DND-41 (cell line): ENCODE results near the gene POMGNT2.
"Not testable (repeated sequence)": the region's sequence is repeated elsewhere in the genome, so short reads cannot be mapped to it uniquely, and the experiment has no call there.

Experiments
- ATAC-seq: fragments of 200-7000 bp; cut with Tn5 transposase; 3 replicates; pipeline ENCODE4 v1.9.1; 2021; ENCODE audit warnings: low read depth; ENCODE audit not compliant: insufficient read depth
- DNase-seq: peaks from one replicate; pipeline ENCODE4 v3.0.0-alpha.2; 2020
- H2AFZ ChIP-seq: 2 replicates; pipeline ENCODE4 v1.6.0; 2012; ENCODE audit warnings: low read depth, low read length
- H3K27ac ChIP-seq: 2 replicates; pipeline ENCODE4 v1.5.1; 2012; ENCODE audit warnings: low read length, inconsistent platforms
- H3K27me3 ChIP-seq: fragments of 200-600 bp; sonication (generic); 2 replicates; pipeline ENCODE4 v1.6.0; 2012; ENCODE audit warnings: low read length, mild to moderate bottlenecking, inconsistent platforms; ENCODE audit not compliant: insufficient read depth, poor library complexity
- H3K36me3 ChIP-seq: 2 replicates; pipeline ENCODE4 v1.5.1; 2012; ENCODE audit warnings: low read length, inconsistent platforms; ENCODE audit not compliant: insufficient read depth
- H3K4me1 ChIP-seq: 2 replicates; pipeline ENCODE4 v1.5.1; 2012; ENCODE audit warnings: mild to moderate bottlenecking, low read length; ENCODE audit not compliant: insufficient read depth
- H3K4me2 ChIP-seq: 2 replicates; pipeline ENCODE4 v1.6.0; 2012; ENCODE audit warnings: mild to moderate bottlenecking, moderate library complexity, low read length, inconsistent platforms; ENCODE audit not compliant: insufficient read depth
- H3K4me3 ChIP-seq, 2 experiments: fragments of 200-600 bp in 1 of 2; shearing (Covaris generic) in 1 of 2; 2 replicates each; pipeline ENCODE4 v1.5.1; 2012 to 2016; ENCODE audit warnings: inconsistent platforms in 2 of 2, low read length in 2 of 2, mild to moderate bottlenecking in 2 of 2, low read depth in 1 of 2, moderate library complexity in 1 of 2
- H3K79me2 ChIP-seq: 2 replicates; pipeline ENCODE4 v1.6.0; 2012; ENCODE audit warnings: low read length, inconsistent platforms; ENCODE audit not compliant: insufficient read depth
- H3K9ac ChIP-seq: 2 replicates; pipeline ENCODE4 v1.6.0; 2012; ENCODE audit warnings: low read depth, mild to moderate bottlenecking, inconsistent platforms, low read length, moderate library complexity
- H3K9me3 ChIP-seq: 2 replicates; pipeline ENCODE4 v1.5.1; 2012; ENCODE audit warnings: low read length, moderate library complexity, mild to moderate bottlenecking, inconsistent platforms; ENCODE audit not compliant: insufficient read depth, severe bottlenecking
- H4K20me1 ChIP-seq: 2 replicates; pipeline ENCODE4 v1.6.0; 2012; ENCODE audit warnings: low read length; ENCODE audit not compliant: insufficient read depth
- EZH2 ChIP-seq: IDR thresholded peaks from 3 replicates; pipeline ENCODE4 v1.6.1; 2012; ENCODE audit warnings: borderline replicate concordance, low read depth, mild to moderate bottlenecking, moderate library complexity, low read length, inconsistent platforms; ENCODE audit not compliant: severe bottlenecking
- TF ChIP-seq, protein P1 (sequence below): IDR thresholded peaks from 2 replicates; pipeline ENCODE4 v1.5.1; 2012; ENCODE audit warnings: borderline replicate concordance, low read length, moderate library complexity, mild to moderate bottlenecking; ENCODE audit not compliant: poor library complexity, severe bottlenecking; ENCODE audit errors: extremely low read depth

Gene POMGNT2

GRCh38 chr3:43053291-43053690 lies 52.6 kb downstream of the POMGNT2 start:
- H2AFZ ChIP-seq: no peak overlapping the region
- ATAC-seq (no peak), DNase-seq (no peak)
- H3K9ac ChIP-seq: no peak overlapping the region
- no peaks in the 10 kb centered on the region for H3K36me3 ChIP-seq
- H3K27me3 ChIP-seq: no peaks in the 10 kb centered on the region
- H4K20me1 ChIP-seq: no peaks in the 10 kb centered on the region
- no peak overlapping the region for H3K27ac ChIP-seq
- H3K9me3 ChIP-seq: peaks cover 15% of the 10 kb centered on the region
- H3K4me2 ChIP-seq: no peak overlapping the region
- no peaks in the 10 kb centered on the region for H3K4me1 ChIP-seq
- no peaks in the 10 kb centered on the region for H3K79me2 ChIP-seq
- TF ChIP-seq, protein P1, sequence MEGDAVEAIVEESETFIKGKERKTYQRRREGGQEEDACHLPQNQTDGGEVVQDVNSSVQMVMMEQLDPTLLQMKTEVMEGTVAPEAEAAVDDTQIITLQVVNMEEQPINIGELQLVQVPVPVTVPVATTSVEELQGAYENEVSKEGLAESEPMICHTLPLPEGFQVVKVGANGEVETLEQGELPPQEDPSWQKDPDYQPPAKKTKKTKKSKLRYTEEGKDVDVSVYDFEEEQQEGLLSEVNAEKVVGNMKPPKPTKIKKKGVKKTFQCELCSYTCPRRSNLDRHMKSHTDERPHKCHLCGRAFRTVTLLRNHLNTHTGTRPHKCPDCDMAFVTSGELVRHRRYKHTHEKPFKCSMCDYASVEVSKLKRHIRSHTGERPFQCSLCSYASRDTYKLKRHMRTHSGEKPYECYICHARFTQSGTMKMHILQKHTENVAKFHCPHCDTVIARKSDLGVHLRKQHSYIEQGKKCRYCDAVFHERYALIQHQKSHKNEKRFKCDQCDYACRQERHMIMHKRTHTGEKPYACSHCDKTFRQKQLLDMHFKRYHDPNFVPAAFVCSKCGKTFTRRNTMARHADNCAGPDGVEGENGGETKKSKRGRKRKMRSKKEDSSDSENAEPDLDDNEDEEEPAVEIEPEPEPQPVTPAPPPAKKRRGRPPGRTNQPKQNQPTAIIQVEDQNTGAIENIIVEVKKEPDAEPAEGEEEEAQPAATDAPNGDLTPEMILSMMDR: no peak
- no peak for TF ChIP-seq EZH2
- no peak overlapping the region for H3K4me3 ChIP-seq

DNA sequence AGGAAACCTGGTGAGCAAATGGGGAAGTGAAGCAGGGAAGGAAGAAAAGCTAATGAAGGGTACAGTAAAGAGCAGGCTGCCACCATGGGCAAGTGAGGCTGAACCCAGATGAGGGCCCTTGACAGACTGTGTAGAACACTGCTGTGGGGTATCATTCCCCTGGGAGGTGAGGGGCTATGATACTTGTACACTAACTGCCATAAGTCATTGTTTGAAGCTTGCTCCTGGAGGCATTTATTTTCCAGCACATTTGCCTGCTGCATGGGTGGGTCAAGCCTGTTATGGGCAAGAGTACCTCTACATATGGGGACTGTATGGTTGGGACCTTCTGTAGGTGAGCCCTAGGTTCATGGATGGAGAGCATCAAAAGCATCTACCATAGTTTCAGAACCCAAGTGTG lies 57.4 kb downstream of the POMGNT2 start:
- Histone ChIP-seq H3K9ac (no peak overlapping the region), H3K4me1 (no peaks in the 10 kb centered on the region), H3K27ac (no peak overlapping the region), H4K20me1 (no peaks in the 10 kb centered on the region), H3K4me3 (no peak overlapping the region), H3K36me3 (no peaks in the 10 kb centered on the region), H3K9me3 (peaks cover 41% of the 10 kb centered on the region), H2AFZ (no peak overlapping the region), H3K4me2 (no peak overlapping the region), H3K27me3 (no peaks in the 10 kb centered on the region), H3K79me2 (no peaks in the 10 kb centered on the region)
- no peak for DNase-seq
- no peak for TF ChIP-seq EZH2
- TF ChIP-seq, protein P1: no peak
- no peak for ATAC-seq

- Histone ChIP-seq H3K4me2 (no peak overlapping the region), H2AFZ (no peak overlapping the region), H3K27ac (no peak overlapping the region), H3K9ac (no peak overlapping the region), H3K27me3 (no peaks in the 10 kb centered on the region), H4K20me1 (no peaks in the 10 kb centered on the region), H3K9me3 (peaks cover 35% of the 10 kb centered on the region), H3K4me1 (no peaks in the 10 kb centered on the region), H3K4me3 (no peak overlapping the region), H3K36me3 (no peaks in the 10 kb centered on the region), H3K79me2 (no peaks in the 10 kb centered on the region)
- no peak for TF ChIP-seq EZH2
- TF ChIP-seq, protein P1: no peak
- no peak for ATAC-seq
- no peak for DNase-seq
Observed at GRCh38 chr3:43046583-43046982, 59.3 kb downstream of the POMGNT2 start.

- not testable (repeated sequence) for ATAC-seq, H3K27ac ChIP-seq, H3K79me2 ChIP-seq, DNase-seq, H3K36me3 ChIP-seq, H3K4me2 ChIP-seq, H2AFZ ChIP-seq, H3K27me3 ChIP-seq, H3K9ac ChIP-seq, H3K4me1 ChIP-seq, H4K20me1 ChIP-seq, H3K4me3 ChIP-seq
- H3K9me3 ChIP-seq: peaks cover 35% of the 10 kb centered on the region
Observed at GRCh38 chr3:43045079-43045478, 60.8 kb downstream of the POMGNT2 start.
